OCI-LY7 (cell line): ENCODE measurements around the gene AZGP1. TPM values are rescaled to one million over a fixed set of nuclear protein-coding genes. Genes with fewer than 3 reads are reported as not detected.
"Not testable (repeated sequence)": the region's sequence is repeated elsewhere in the genome, so short reads cannot be mapped to it uniquely, and the experiment has no call there.

Experiments
- BruUV-seq: library from RNA; stranded (reverse); fragments of 400-500 nt; replicated peaks from 2 replicates; lab custom pipeline; 2021; lab: Mats Ljungman, UMichigan
- CTCF ChIA-PET: fragments of 300-600 bp; sonication (Branson Sonifier 250); formaldehyde crosslinking; loops from one replicate; lab custom pipeline; 2022; ENCODE audit warnings: antibody characterized with exemption; ENCODE audit not compliant: unreplicated experiment; lab: Charles Lee
- POLR2A ChIA-PET: fragments of 300-600 bp; sonication (Branson Sonifier 250); formaldehyde crosslinking; loops from one replicate; lab custom pipeline; 2022; ENCODE audit warnings: antibody characterized with exemption; lab: Charles Lee
- DNase-seq: peaks from one replicate; pipeline ENCODE4 v3.0.0-alpha.2; 2015; ENCODE audit warnings: low spot score
- H2AFZ ChIP-seq: fragments of 200-600 bp; sonication (generic), shearing (Covaris generic); 2 replicates; pipeline ENCODE4 v1.6.1; 2014; ENCODE audit warnings: mild to moderate bottlenecking, antibody characterized with exemption, low read length, moderate library complexity
- H3K27ac ChIP-seq: fragments of 200-600 bp; sonication (generic); 2 replicates; pipeline ENCODE4 v1.5.1; 2014; ENCODE audit warnings: mixed run types, low read depth, mild to moderate bottlenecking, moderate library complexity, low read length, inconsistent platforms; ENCODE audit not compliant: poor library complexity, severe bottlenecking
- H3K36me3 ChIP-seq: fragments of 200-600 bp; sonication (generic); 2 replicates; pipeline ENCODE4 v1.6.1; 2014; ENCODE audit warnings: mild to moderate bottlenecking, antibody characterized with exemption, low read length, moderate library complexity, mixed read lengths; ENCODE audit not compliant: insufficient read depth
- H3K4me1 ChIP-seq: fragments of 200-600 bp; sonication (generic); 2 replicates; pipeline ENCODE4 v1.5.1; 2014; ENCODE audit warnings: mild to moderate bottlenecking, low read length; ENCODE audit not compliant: insufficient read depth, poor library complexity, severe bottlenecking
- H3K4me2 ChIP-seq: fragments of 200-600 bp; sonication (generic); 2 replicates; pipeline ENCODE4 v1.6.1; 2014; ENCODE audit warnings: mild to moderate bottlenecking, low read length
- H3K4me3 ChIP-seq: fragments of 200-600 bp; sonication (generic); 2 replicates; pipeline ENCODE4 v1.5.1; 2014; ENCODE audit warnings: mild to moderate bottlenecking, low read depth, low read length; ENCODE audit not compliant: poor library complexity, severe bottlenecking
- H3K79me2 ChIP-seq: fragments of 200-600 bp; sonication (generic); 2 replicates; pipeline ENCODE4 v1.6.1; 2016; ENCODE audit warnings: low read depth, mild to moderate bottlenecking, low read length, moderate library complexity, mixed read lengths; ENCODE audit not compliant: insufficient read depth
- H3K9me2 ChIP-seq: fragments of 200-600 bp; sonication (generic); 2 replicates; pipeline ENCODE4 v1.6.1; 2016; ENCODE audit warnings: mild to moderate bottlenecking, low read length, mixed read lengths; ENCODE audit not compliant: insufficient read depth
- H3K9me3 ChIP-seq: fragments of 200-600 bp; sonication (generic); 2 replicates; pipeline ENCODE4 v1.6.1; 2014; ENCODE audit warnings: mild to moderate bottlenecking, mixed run types, low read length, mixed read lengths
- H4K20me1 ChIP-seq: fragments of 200-600 bp; sonication (generic); 2 replicates; pipeline ENCODE4 v1.6.1; 2014; ENCODE audit warnings: mild to moderate bottlenecking, antibody characterized with exemption, low read length, moderate library complexity, mixed read lengths; ENCODE audit not compliant: insufficient read depth
- EZH2phosphoT487 ChIP-seq: fragments of 200-600 bp; sonication (generic); IDR thresholded peaks from 2 replicates; pipeline ENCODE4 v1.6.1; 2018; ENCODE audit warnings: low read depth, borderline replicate concordance, mild to moderate bottlenecking, mixed run types, antibody characterized with exemption, low read length, moderate library complexity, mixed read lengths
- intact Hi-C: fragments of 100-400 bp; cut with micrococcal nuclease; formaldehyde crosslinking; loops from one replicate; pipeline ENCODE4 v1.10.0; 2022; ENCODE audit not compliant: unreplicated experiment
- total RNA-seq, 2 experiments: library from RNA; depleted of rRNA in 1 of 2; stranded (reverse); fragments of >200 nt in 1 of 2; shearing (Covaris generic) in 1 of 2; gene quantifications; 2 replicates each; pipeline ENCODE4 v1.2.3, GENCODE V29; 2014 to 2022
- TF ChIP-seq, protein P1 (sequence below): fragments of 200-600 bp; sonication (generic); conservative IDR thresholded peaks from 2 replicates; pipeline ENCODE4 v1.5.1; 2014; ENCODE audit warnings: mild to moderate bottlenecking, antibody characterized with exemption, low read length, moderate library complexity, mixed read lengths

The AZGP1 gene
- total RNA-seq, 2 experiments from 2014 or later = 0.60 to 0.89 TPM

DNA sequence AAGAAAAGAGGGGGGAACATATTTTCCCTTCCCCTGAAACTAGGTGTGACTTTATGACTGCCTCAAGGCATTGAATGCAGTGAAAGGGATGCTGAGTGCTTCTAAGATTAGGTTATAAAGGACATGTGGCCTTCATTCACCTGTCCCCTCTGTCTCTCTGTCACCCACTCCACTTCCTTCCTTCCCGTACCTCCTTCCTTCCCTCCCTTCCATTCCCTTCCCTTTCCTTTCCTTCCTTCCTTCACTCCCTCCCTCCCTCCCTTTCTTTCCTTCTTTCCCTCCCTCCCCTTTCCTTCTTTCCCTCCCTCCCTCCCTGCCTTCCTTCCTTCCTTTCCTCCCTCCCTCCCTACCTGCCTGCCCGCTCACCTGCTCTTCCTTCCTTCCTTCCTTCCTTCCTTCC, 35.1 kb upstream of the AZGP1 start:
- DNase-seq = no peak
- Histone ChIP-seq H3K36me3 (no peaks in the 10 kb centered on the region), H4K20me1 (no peaks in the 10 kb centered on the region), H3K27ac (no peak overlapping the region), H3K4me3 (no peak overlapping the region), H3K79me2 (peaks cover 3% of the 10 kb centered on the region; the same call in 1 of the 2 replicates), H3K9me2 (no peaks in the 10 kb centered on the region), H2AFZ (no peak overlapping the region), H3K4me1 (peaks cover 11% of the 10 kb centered on the region), H3K4me2 (no peak overlapping the region), H3K9me3 (no peaks in the 10 kb centered on the region)
- TF ChIP-seq EZH2phosphoT487 = no peak
- TF ChIP-seq, protein P1, sequence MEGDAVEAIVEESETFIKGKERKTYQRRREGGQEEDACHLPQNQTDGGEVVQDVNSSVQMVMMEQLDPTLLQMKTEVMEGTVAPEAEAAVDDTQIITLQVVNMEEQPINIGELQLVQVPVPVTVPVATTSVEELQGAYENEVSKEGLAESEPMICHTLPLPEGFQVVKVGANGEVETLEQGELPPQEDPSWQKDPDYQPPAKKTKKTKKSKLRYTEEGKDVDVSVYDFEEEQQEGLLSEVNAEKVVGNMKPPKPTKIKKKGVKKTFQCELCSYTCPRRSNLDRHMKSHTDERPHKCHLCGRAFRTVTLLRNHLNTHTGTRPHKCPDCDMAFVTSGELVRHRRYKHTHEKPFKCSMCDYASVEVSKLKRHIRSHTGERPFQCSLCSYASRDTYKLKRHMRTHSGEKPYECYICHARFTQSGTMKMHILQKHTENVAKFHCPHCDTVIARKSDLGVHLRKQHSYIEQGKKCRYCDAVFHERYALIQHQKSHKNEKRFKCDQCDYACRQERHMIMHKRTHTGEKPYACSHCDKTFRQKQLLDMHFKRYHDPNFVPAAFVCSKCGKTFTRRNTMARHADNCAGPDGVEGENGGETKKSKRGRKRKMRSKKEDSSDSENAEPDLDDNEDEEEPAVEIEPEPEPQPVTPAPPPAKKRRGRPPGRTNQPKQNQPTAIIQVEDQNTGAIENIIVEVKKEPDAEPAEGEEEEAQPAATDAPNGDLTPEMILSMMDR = no peak
- ChIA-PET CTCF (no interaction called here), POLR2A (interaction anchor here (0.7 kb wide), 2 partner anchors 52 to 500 kb away, joined by 3 to 4 read pairs; no protein-coding TSS in a partner anchor)
- BruUV-seq = no TSS peak
- intact Hi-C loops = no loop called here

DNA sequence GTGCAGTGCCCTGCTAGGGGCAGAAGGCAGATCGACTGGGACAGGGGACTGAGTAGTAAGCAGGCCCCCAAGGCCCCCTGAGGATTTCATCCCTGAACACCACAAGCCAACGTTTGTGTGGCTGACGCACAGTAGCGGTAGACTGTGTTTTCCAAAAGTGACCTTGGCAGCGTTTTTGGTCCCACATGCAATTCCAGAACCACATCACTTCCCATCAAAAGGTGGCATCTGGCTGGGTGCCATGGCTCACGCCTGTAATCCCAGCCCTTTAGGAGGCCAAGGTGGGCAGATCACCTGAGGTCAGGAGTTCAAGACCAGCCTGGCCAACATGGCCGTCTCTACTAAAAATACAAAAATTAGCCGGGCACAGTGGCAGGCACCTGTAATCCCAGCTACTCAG, 34.1 kb upstream of the AZGP1 start:
- H3K9me2 ChIP-seq, H3K4me1 ChIP-seq, BruUV-seq, POLR2A ChIA-PET, intact Hi-C loops, H3K4me3 ChIP-seq, H3K79me2 ChIP-seq, H3K4me2 ChIP-seq, H3K27ac ChIP-seq, H2AFZ ChIP-seq, H3K9me3 ChIP-seq, H4K20me1 ChIP-seq, H3K36me3 ChIP-seq, DNase-seq: not testable (repeated sequence)
- CTCF ChIA-PET = interaction anchor here (0.6 kb wide), 1 partner anchor 102 kb away, joined by 4 read pairs; no protein-coding TSS in a partner anchor

DNA sequence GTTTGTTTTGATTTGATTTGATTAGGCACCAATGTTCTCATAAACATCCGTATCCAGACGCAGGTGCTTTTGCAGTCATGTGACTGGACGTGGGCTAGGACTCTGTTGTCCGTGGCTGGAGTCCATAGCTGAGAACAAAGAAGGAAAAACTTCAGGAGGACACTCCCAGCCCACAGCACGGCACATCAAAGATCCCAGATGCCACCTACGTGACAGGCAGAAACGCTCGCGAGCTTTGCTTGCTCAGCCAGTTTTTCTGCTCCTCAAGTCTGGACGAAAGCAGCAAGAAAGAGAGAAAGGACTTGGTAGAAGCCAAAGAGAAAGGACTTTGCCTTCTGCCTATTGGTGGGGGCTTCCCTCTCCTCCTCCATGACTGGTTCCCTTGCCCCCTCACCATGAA, 32.7 kb upstream of the AZGP1 start:
- Histone ChIP-seq H3K4me1 (peaks cover 3% of the 10 kb centered on the region), H3K4me2 (no peak overlapping the region), H3K9me3 (no peaks in the 10 kb centered on the region), H3K9me2 (no peaks in the 10 kb centered on the region), H4K20me1 (no peaks in the 10 kb centered on the region), H3K36me3 (no peaks in the 10 kb centered on the region), H3K4me3 (no peak overlapping the region), H3K79me2 (no peaks in the 10 kb centered on the region), H2AFZ (no peak overlapping the region), H3K27ac (no peak overlapping the region)
- no peak for TF ChIP-seq EZH2phosphoT487
- TF ChIP-seq, protein P1 = no peak
- ChIA-PET CTCF (no interaction called here), POLR2A (interaction anchor here (0.6 to 0.7 kb wide), 3 partner anchors 13 to 635 kb away, joined by 3 to 4 read pairs (median 3); no protein-coding TSS in a partner anchor)
- BruUV-seq = no TSS peak
- no peak for DNase-seq
- intact Hi-C loops = no loop called here
